Kidney glomerular epithelial cell (primary cell): ENCODE data around the gene GBP7.
"Not testable (repeated sequence)": the region's sequence is repeated elsewhere in the genome, so short reads cannot be mapped to it uniquely, and the experiment has no call there.

ENCODE experiments used
- DNase-seq: peaks from one replicate; lab custom pipeline; 2025; lab: John Stamatoyannopoulos, UW

GBP7 gene, protein sequence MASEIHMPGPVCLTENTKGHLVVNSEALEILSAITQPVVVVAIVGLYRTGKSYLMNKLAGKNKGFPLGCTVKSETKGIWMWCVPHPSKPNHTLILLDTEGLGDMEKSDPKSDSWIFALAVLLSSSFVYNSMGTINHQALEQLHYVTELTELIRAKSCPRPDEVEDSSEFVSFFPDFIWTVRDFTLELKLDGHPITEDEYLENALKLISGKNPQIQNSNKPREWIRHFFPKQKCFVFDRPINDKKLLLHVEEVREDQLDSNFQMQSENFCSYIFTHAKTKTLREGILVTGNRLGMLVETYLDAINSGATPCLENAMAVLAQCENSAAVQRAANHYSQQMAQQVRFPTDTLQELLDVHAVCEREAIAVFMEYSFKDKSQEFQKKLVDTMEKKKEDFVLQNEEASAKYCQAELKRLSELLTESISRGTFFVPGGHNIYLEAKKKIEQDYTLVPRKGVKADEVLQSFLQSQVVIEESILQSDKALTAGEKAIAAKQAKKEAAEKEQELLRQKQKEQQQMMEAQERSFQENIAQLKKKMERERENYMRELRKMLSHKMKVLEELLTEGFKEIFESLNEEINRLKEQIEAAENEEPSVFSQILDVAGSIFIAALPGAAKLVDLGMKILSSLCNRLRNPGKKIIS

DNA sequence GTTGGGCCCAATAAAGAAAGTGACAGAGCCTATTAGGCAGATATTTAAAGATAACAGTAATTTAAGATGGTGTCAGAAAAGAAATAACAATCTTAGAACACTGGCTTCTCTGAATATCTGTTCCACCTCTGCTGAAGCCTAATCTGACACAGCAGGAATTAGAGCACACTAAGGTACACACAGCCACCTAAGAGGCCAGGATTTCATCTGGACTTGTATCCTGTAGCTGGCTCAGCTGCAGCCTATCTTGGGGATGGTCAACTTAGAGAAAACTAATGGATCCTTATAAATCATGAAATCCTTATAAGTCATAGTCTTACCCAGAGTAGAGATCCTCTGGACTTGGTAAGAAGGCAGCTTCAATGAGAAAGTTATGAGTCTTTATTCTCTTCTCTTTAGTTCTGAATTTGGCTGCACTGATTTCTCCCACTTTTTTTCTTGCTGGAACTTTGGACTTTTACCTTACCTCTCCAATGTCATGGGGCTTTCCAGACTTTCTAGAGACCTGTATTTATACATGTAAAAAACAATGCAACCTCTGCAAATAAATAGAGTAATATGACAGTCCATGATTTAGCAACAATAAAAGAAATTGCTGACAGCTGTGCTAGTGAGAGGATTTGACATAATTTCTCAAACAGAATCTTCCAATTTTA lies at the start of gene GBP7:
TSS of gene GBP7 (minus strand) at position 403 of the 656 bp plus-strand sequence. CDS start 4,068 bp downstream, outside the sequence.
- no peak for DNase-seq

DNA sequence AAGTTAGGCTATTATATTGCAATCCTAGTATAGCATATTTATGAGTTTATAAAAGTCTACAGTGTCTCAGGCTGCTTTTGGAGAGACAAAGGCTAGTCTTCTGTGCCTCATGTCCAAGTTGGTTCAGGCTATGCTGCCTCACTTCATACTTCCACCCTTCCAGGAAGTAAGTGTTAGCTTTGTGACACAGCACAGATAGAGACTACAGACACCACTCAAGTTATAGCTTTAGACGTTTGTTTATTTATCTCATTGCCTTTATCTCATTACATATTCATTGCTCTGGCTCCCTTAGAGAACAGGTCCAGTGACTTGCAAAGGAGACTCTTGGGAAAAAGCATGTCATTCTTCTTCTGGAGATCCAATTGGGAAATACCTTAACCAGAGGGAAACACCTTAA lies 45.5 kb upstream of the GBP7 start:
- no peak for DNase-seq

DNA sequence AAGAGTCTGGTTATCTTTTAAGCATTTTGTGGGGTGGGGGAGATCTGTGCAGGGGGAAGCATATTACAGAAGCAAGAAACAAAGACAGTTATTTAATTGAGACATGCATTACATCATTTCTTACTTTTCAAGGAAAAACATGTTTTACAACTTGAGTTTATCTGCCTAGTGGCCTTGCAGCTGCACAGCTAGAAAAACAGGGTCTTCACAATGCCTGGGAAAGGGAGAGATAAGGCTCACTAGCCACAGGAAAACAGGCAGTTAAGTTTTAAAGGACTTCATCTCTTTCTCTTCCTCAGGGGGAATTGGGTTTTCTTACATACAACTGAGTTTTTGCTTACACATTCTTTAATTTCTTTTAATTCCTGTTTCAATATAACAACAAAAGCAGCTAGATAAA lies 44.0 kb upstream of the GBP7 start:
- not testable (repeated sequence) for DNase-seq

DNA sequence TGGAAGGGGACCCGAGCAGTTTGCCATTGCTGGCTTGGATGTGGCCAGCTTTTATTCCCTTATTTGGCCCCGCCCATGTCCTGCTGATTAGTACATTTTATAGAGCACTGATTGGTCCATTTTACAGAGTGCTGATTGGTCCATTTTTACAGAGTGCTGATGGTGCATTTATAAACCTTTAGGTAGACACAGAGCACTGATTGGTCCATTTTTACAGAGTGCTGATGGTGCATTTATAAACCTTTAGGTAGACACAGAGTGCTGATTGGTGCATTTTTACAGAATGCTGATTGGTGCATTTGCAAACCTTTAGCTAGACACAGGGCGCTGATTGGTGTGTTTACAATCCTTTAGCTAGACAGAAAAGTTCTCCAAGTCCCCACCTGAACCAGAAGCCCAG lies 43.1 kb upstream of the GBP7 start:
- DNase-seq: not testable (repeated sequence)

DNA sequence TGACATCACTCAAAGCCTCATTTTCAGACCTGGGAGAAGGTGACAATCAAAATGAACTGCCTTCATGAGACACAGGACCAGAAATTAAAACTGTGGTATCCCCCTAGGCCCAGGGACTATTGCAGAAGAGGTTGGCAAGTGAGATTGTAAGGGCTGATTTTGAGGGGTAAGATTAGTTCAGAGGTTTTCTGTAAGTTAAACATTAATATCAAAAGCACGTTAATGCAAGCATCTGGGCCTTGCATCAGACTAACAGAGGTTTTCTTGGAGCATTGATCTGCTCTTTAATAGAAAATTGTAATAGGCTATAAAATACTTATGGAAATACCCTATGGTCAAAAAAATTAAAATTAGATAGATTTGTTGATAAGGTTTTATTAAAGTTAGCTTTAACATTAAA lies 37.5 kb upstream of the GBP7 start:
- no peak for DNase-seq

DNA sequence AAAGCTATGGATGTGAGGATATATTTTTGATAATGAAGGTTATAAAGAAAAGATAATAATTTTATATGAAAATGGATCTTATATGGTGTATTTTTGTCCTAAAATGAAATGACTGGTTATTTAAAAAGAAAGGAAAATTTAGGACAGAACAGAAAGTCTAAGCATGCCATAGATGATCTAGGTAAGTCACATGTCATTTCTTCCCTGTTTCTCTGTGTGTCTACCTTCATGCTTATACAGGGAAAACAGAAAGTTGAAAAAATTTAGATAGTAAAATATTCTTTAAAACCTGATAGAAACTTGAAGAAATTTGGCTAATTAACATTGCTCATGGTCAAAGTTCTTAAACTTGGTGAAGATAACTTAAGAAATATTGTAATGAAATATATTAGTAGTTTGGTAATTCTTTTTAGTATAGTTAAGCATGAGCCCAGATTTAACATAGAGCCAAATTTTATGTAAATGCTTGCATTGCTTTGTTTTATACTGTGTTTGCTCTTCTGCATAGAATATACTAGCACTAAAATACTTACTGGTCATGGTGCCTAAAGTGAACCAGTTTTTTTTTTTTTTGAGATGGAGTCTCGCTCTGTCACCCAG lies 35.3 kb upstream of the GBP7 start:
- no peak for DNase-seq

DNA sequence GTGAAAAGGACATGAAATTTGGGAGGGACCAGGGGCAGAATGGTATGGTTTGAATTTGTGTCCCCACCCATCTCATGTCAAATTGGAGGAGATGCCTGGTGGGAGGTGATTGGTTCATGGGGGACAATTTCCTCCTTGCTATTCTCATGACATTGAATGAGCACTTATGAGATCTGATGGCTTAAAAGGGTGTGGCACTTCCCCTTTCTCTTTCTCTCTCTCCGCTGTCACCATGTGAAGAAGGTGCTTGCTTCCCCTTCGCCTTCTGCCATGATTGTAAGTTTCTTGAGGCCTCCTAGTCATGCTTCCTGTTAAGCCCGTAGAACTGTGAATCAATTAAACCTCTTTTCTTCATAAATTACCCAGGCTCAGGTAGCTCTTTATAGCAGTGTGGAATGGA lies 30.6 kb upstream of the GBP7 start:
- DNase-seq: no peak

DNA sequence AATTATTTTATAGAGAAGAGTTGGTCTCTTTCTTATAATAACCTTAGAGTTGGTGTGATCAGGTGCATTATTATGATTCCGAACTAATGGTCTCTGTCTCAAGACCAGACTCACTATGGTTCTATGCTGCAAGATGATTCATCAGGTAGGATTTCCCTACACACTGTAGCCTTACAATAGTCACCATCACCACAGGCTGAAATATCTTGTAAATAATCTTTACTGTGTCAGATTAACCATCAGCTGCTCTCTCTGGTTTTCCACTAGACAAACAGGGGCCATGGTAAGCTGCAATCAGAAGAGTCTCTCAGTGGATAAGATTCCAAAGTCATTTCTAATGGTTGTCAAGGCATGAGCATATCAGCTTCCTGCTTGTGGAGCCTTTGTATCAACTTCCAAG lies 27.4 kb upstream of the GBP7 start:
- DNase-seq: peak; percentile 18

DNA sequence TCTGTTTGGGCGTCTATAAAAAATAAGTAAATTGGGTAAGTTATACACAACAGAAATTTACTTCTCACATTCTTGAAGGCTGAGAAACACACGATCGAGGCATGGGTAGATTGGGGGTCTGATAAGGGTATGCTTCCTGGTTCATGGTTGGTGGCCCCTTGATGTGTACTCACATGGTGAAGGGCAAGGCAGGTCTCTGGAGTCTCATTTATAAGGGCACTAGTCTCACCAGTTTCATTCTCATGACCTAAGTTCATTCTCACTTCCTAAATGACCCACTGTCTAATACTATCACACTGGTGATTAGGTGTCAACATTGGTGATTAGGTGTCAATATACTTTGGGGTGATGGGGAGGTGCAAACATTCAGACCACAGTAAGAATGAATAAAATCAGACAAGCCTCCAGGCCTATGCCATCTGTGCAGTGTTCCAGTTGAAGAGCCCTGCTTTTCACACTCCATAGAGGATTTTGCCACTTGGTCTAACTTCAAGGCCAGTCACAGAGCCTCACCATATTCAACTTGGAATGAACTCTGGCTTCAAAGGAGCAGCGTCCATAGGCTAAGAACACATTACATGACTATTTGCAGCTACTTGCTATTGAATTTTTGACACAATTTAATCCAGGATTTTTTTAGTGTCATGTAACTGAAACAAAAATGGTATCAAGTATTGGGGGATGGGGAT lies 25.4 kb upstream of the GBP7 start:
- no peak for DNase-seq

DNA sequence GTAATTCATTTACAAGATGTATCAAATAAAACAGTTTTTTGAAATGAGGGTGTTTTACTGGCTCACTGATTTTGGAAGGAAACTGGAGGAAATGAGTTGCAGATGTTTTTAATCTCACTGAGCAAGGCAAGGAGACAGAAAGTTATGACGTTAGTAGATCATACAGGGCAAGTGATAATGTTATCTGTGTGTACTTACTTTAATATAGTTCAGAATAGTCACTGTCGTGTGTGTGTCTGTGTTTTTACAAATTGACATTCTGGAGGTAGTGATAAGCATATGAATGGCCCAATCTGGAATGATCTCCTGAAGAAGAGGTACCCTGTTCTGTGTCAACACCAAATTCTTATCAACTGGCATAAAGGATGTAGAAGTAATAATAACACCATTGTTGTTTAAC lies 24.9 kb upstream of the GBP7 start:
- DNase-seq: no peak

DNA sequence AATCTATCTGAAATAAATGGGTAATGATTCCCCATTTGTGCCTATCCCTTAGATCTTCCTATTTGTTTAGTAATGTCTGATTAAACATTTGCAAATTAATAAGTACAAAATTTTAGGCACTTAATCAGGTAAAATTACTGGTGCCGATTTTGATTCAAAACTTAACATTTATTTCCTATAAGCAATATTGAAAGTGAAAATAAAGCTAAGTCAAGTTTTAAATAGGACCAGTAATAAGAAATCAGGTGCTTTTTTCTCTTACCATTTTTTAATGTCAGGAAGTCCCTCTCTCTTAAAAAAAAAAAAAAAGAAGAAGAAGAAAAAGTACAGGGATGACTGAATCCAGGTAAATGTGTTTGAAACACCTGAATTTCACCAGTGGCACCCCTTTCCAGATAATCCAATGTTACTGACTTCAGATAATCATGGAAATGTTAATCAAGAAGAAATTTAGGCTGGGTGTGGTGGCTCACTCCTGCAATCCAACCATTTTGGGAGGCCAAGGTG lies 23.8 kb upstream of the GBP7 start:
- no peak for DNase-seq

DNA sequence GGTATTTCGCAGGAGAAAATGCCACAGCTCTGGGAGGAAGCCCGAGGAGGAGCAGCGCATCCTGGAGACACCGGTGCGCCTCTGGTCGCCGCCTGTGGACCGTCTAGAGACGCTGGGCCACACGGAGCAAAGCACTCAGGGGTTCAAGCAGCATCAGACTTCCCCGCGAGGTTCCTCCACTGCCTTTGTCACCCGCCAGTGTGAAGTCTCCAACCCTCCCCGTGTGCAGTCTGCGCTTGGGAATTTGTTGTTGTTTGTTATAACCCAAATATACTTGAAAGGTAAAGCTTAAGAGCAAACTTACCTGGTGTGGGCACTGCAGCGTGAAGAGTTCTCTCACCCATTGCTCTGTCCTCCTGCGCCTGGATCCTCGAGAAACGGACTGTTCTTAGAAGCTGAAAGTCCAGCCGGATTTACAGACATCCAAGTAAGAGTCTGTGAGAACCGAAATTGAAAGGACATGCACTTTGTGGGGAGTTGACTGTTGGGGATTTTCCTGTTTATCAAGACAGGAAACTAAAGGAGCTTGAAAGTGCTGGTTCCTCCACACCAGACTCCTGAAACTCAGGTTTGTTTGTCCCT lies 22.8 kb upstream of the GBP7 start, which contains the start of gene GBP4:
TSS of gene GBP4 (minus strand) at position 452 of the 582 bp plus-strand sequence. CDS start at position 344, 108 bp downstream.
- DNase-seq: no peak

DNA sequence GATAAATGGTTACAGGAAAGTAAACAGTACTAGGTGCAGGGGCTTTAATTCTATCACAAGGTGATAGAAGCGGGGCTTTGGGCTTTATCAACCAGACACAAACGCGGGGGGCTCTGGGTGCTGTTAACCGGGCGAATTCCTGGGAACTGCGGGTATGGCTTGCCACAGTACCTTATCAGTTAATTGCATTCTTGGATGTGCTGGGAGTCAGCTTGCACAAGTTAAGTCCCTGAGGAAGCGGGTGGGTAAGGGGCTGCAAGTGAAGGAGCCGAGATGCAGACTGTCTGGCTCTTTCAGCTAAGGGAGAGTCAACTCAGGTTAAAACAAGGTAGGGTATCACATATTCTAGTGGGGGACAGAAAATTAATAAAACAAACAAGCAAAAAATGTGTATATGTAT lies 22.3 kb upstream of the GBP7 start:
- no peak for DNase-seq

DNA sequence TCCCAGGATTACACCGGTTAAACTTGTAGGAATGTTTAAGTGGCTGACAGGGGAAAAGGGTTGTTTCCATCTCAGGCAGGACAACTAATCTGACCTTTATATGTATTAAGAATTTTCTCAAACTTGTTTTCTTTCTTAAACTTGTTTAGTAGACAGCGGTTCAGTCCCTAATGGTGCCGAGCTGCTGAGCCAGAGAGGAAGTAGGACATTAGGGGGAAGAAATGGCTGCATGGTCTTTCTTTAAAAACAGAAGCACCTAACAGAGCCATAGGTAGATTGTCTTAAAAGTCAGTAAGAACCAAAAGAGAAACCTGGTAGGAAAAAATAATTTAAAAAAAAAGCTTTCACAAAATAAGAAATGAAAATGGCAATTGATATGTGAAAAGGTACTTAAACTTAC lies 19.7 kb upstream of the GBP7 start:
- no peak for DNase-seq

DNA sequence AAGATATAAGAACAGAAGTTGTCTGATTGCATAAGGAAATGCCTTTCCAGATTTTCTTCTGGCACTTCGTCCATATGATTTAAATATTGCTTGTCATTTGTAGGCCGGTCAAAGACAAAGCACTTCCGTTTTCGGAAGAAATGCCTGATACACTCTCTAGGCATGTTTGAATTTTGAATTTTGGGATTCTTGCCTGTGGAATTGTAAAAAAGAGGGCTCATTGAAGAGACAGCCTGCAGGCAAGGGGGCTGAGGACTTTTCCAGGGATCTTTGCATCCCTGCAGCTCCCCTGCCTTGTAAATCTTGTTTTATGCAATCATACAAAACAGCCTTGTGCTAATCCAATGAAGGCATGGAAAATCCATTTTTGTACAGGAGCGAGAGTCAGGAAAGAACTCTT lies 15.5 kb upstream of the GBP7 start:
- no peak for DNase-seq

DNA sequence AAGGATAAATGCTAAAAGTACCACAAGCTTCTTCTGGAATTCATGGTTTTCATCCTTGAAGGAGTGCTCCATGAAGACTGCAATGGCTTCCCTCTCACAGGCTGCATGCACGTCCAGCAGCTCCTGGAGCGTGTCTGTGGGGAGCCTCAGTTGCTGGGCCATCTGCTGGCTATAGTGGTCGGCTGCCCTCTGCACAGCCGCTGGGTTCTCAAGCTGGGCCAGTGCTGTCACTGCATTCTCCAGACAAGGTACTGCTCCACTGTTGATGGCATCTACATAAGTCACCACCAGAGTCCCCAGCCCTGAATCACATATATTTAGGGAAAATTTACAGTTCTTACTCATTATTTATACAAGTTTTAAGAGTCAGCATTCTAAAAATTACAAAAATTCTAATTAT lies 14.2 kb upstream of the GBP7 start:
- DNase-seq: no peak

DNA sequence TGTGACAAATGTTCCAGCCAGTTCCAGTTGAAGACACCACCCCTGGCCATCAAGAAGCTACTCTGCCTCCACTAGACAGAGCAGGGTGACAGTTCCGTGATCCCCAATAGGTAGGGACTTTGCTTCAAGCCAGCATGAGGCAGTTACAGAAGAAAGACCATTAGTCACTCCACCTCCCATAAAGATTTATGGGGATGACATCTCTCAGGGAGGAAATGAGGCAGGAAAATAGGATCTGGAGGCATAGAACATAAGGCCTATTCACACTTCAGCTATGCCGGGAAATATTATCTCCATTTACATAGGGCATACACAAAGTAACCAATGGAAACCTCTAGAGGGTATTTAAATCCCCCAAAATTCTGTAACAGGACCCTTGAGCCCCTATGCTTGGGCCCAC lies 3.5 kb upstream of the GBP7 start:
- DNase-seq: peak; percentile 9

DNA sequence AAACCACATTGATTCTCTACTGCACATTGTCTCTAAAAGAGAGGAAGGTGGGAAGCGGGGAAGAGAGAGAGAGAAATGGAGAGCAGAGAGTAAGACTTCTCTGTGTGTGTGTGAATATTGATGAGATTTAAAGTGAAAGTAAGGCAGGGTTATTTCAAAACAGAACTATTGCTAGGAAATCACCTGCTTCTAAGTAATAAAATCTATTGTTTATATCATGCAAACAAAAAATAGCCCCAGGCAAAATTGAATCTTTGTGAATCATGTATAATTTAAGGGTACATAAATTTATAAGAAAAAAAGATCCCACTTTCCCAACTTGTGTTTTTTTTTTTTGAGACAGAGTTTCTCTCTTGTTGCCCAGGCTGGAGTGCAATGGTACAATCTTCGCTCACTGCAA lies 1.2 kb upstream of the GBP7 start:
- no peak for DNase-seq

DNA sequence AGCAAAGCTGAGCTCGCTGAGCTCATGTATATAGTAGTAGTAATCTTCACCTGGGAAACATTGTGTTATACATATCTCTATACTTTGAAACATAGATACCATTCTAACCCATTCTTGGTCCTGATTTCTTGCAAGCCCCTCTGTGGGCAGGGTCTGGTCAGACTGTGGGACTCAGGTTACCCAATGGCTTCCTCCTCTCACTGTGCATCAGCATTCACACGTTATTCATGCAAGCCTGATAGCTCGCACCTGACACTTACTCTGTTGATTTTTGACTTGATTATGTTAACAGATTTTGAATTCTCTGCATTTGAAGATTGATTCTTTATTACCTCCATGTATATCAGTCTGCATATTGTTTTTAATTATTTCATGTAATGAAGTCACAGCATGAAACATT lies 1.3 kb downstream of the GBP7 start:
- no peak for DNase-seq

DNA sequence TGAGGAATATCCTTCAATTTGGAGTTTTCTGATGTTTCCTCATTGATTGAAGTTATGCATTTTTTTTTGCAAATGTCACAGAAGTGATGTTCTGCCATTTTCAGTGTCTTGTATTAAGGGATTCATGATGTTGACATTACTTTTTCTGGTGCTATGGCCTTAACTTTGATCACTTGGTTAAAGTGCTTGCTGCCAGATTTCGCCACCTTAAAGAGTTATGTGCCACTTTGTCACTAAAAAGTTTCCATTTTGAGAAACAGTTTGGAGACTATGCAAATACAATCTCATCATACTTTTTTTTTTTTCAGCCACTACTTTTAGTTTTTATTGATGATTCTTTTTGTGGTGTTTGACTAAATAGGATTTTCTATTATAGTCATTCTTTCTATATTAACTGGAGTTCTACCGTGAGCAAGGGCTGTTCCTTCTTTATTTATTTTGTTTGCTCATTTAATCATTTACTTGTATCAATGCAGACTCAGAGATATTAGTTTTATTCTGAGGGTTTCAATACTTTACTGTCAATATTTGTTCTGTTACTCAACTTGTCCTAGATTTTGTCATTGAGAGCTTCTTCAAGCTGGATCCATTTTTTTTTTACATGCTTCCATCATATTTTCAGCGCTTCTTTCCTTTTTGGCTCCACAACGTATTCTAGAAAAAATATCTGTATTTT lies 3.2 kb downstream of the GBP7 start:
- no peak for DNase-seq

DNA sequence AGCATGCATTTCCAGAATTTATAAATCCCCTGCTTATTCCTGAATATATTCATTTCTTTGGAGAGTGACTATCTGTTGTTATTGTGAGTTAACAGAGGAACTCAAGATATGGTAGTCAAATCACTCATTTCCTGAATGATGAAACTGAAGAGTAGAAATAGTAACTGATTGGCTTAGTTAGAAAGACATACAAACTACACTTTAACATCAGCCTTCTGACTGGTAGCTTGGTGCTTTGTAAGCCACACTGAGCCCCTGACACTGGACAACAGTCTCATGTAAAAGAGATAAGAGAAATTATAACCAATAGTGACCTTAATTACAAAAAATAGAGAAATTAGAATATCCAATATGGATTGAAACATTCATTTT lies 4.8 kb downstream of the GBP7 start:
- DNase-seq: no peak
